HG02938 (cell line): Measurements from ENCODE around the gene TOGARAM2.

Source experiments
- ATAC-seq: cut with Tn5 transposase; IDR thresholded peaks from one replicate; pipeline ENCODE4 v1.9.1; 2021; ENCODE audit warnings: mild to moderate bottlenecking, moderate library complexity; ENCODE audit not compliant: unreplicated experiment

Gene TOGARAM2

GRCh38 chr2:28997237-28997846 is 16.2 kb downstream of the TOGARAM2 start:
- ATAC-seq = no peak

GRCh38 chr2:28997847-28998735 is 17.0 kb downstream of the TOGARAM2 start:
- no peak for ATAC-seq

- ATAC-seq = peak; percentile 86
Observed at GRCh38 chr2:29000481-29000880, 19.4 kb downstream of the TOGARAM2 start.

GRCh38 chr2:29000956-29001355 is 19.9 kb downstream of the TOGARAM2 start:
- no peak for ATAC-seq

GRCh38 chr2:29001806-29002205 is 20.7 kb downstream of the TOGARAM2 start:
- no peak for ATAC-seq

- ATAC-seq = no peak
Observed at GRCh38 chr2:29004755-29005154, 23.7 kb downstream of the TOGARAM2 start.

GRCh38 chr2:29005331-29005730 is 24.2 kb downstream of the TOGARAM2 start:
- ATAC-seq = no peak

- no peak for ATAC-seq
Observed at GRCh38 chr2:29006092-29006979, 25.2 kb downstream of the TOGARAM2 start.

- ATAC-seq = no peak
Observed at GRCh38 chr2:29006980-29007301, 25.8 kb downstream of the TOGARAM2 start.

GRCh38 chr2:29009270-29009669 is 28.2 kb downstream of the TOGARAM2 start:
- no peak for ATAC-seq

GRCh38 chr2:29009711-29010677 is 28.9 kb downstream of the TOGARAM2 start:
- ATAC-seq = no peak

- ATAC-seq = no peak
Observed at GRCh38 chr2:29010946-29011345, 29.8 kb downstream of the TOGARAM2 start.

- no peak for ATAC-seq
Observed at GRCh38 chr2:29011418-29012060, 30.4 kb downstream of the TOGARAM2 start.

- no peak for ATAC-seq
Observed at GRCh38 chr2:29012211-29012681, 31.1 kb downstream of the TOGARAM2 start.

- no peak for ATAC-seq
Observed at GRCh38 chr2:29013057-29013780, 32.1 kb downstream of the TOGARAM2 start.

- ATAC-seq = no peak
Observed at GRCh38 chr2:29014331-29014730, 33.2 kb downstream of the TOGARAM2 start.

- peak; percentile 53 for ATAC-seq
Observed at GRCh38 chr2:29014811-29015421, 33.8 kb downstream of the TOGARAM2 start.

- ATAC-seq = no peak
Observed at GRCh38 chr2:29015701-29016470, 34.8 kb downstream of the TOGARAM2 start.
